HEK293T (cell line): ENCODE measurements around the gene KRTAP9-6.

Experiments
- CTCF ChIA-PET: fragments of 350-600 bp; formaldehyde crosslinking; extraction: SDS; loops from one replicate; lab custom pipeline; 2021; ENCODE audit warnings: antibody characterized with exemption, inconsistent platforms; lab: Yijun Ruan, JAX
- POLR2A ChIA-PET: fragments of 350-600 bp; formaldehyde crosslinking; extraction: SDS; loops from one replicate; lab custom pipeline; 2020; ENCODE audit warnings: antibody characterized with exemption, inconsistent platforms; lab: Yijun Ruan, JAX
- DNase-seq: peaks from one replicate; pipeline ENCODE4 v3.0.0; 2012; ENCODE audit warnings: mixed read lengths; ENCODE audit errors: extremely low spot score
- ARNT ChIP-seq: fragments of 450-650 bp; IDR thresholded peaks from 2 replicates; pipeline ENCODE4 v1.6.1; 2017; ENCODE audit warnings: mild to moderate bottlenecking
- BHLHE40 ChIP-seq: fragments of 450-650 bp; IDR thresholded peaks from 2 replicates; pipeline ENCODE4 v1.6.1; 2016; ENCODE audit warnings: mild to moderate bottlenecking, moderate library complexity, borderline replicate concordance
- CTBP1 ChIP-seq: fragments of 450-650 bp; IDR thresholded peaks from 2 replicates; pipeline ENCODE4 v1.6.1; 2016; ENCODE audit warnings: borderline replicate concordance
- ELF4 ChIP-seq: fragments of 450-650 bp; IDR thresholded peaks from 2 replicates; pipeline ENCODE4 v1.6.1; 2017; ENCODE audit warnings: antibody characterized with exemption
- FOXA1 ChIP-seq: fragments of 450-650 bp; IDR thresholded peaks from 2 replicates; pipeline ENCODE4 v1.6.1; 2016; ENCODE audit warnings: mild to moderate bottlenecking
- FOXK2 ChIP-seq: fragments of 450-650 bp; IDR thresholded peaks from 2 replicates; pipeline ENCODE4 v1.6.1; 2016; ENCODE audit warnings: mild to moderate bottlenecking
- FOXM1 ChIP-seq: fragments of 450-650 bp; IDR thresholded peaks from 2 replicates; pipeline ENCODE4 v1.6.1; 2017; ENCODE audit warnings: mild to moderate bottlenecking, borderline replicate concordance
- HDGF ChIP-seq: fragments of 450-650 bp; IDR thresholded peaks from 2 replicates; pipeline ENCODE4 v1.6.1; 2017; ENCODE audit warnings: antibody characterized with exemption, borderline replicate concordance
- L3MBTL2 ChIP-seq: fragments of 450-650 bp; conservative IDR thresholded peaks from 2 replicates; pipeline ENCODE4 v1.6.1; 2016; ENCODE audit warnings: mild to moderate bottlenecking
- LEF1 ChIP-seq: fragments of 450-650 bp; IDR thresholded peaks from 2 replicates; pipeline ENCODE4 v1.6.1; 2017; ENCODE audit warnings: mild to moderate bottlenecking, borderline replicate concordance
- NFRKB ChIP-seq: fragments of 450-650 bp; IDR thresholded peaks from 2 replicates; pipeline ENCODE4 v1.6.1; 2016; ENCODE audit warnings: mild to moderate bottlenecking, moderate library complexity
- PKNOX1 ChIP-seq: fragments of 450-650 bp; IDR thresholded peaks from 2 replicates; pipeline ENCODE4 v1.6.1; 2016
- SP1 ChIP-seq: fragments of 450-650 bp; IDR thresholded peaks from 2 replicates; pipeline ENCODE4 v1.6.1; 2017
- SUZ12 ChIP-seq: fragments of 450-650 bp; IDR thresholded peaks from 2 replicates; pipeline ENCODE4 v1.6.1; 2016; ENCODE audit warnings: mild to moderate bottlenecking
- TARDBP ChIP-seq: fragments of 450-650 bp; IDR thresholded peaks from 2 replicates; pipeline ENCODE4 v1.6.1; 2016
- ZNF384 ChIP-seq: fragments of 450-650 bp; IDR thresholded peaks from 2 replicates; pipeline ENCODE4 v1.6.1; 2016

Gene KRTAP9-6

GRCh38 chr17:41307647-41308046 lies 42.5 kb downstream of the KRTAP9-6 start:
- ChIA-PET POLR2A (no interaction called here), CTCF (interaction anchor here (0.6 to 1.8 kb wide), 2 partner anchors 15 to 345 kb away, joined by 3 to 7 read pairs; no protein-coding TSS in a partner anchor)
- TF ChIP-seq FOXK2 (no peak), ZNF384 (no peak), SP1 (no peak), ARNT (no peak)
- DNase-seq = no peak

GRCh38 chr17:41308251-41308917 lies 43.2 kb downstream of the KRTAP9-6 start:
- no peak for DNase-seq
- CTCF ChIA-PET = interaction anchor here (0.6 to 1.8 kb wide), 2 partner anchors 14 to 346 kb away, joined by 3 to 7 read pairs; no protein-coding TSS in a partner anchor
- no peak for TF ChIP-seq FOXM1
- no peak for TF ChIP-seq PKNOX1
- no peak for TF ChIP-seq NFRKB
- no peak for TF ChIP-seq LEF1
- no peak for TF ChIP-seq BHLHE40
- TF ChIP-seq SUZ12 = no peak
- no peak for TF ChIP-seq HDGF
- no peak for TF ChIP-seq TARDBP
- TF ChIP-seq CTBP1 = no peak
- TF ChIP-seq L3MBTL2 = no peak
- no peak for TF ChIP-seq ARNT
- TF ChIP-seq FOXK2 = no peak
- TF ChIP-seq SP1 = no peak
- TF ChIP-seq ZNF384 = no peak
- TF ChIP-seq FOXA1 = no peak
- no peak for TF ChIP-seq ELF4
- POLR2A ChIA-PET = no interaction called here

- ChIA-PET POLR2A (no interaction called here), CTCF (interaction anchor here (1.8 kb wide), 1 partner anchor 13 kb away, joined by 7 read pairs; no protein-coding TSS in a partner anchor)
- DNase-seq = no peak
- TF ChIP-seq L3MBTL2 = no peak
- TF ChIP-seq SP1 = no peak
- TF ChIP-seq TARDBP = no peak
- no peak for TF ChIP-seq BHLHE40
- no peak for TF ChIP-seq FOXA1
- no peak for TF ChIP-seq SUZ12
Observed at GRCh38 chr17:41308918-41309359, 43.8 kb downstream of the KRTAP9-6 start, which contains the start of gene KRTAP16-1. TSS of gene KRTAP16-1 (minus strand) at chr17:41309309. CDS start at chr17:41309253, 56 bp downstream.

GRCh38 chr17:41311111-41311510 lies 45.9 kb downstream of the KRTAP9-6 start:
- POLR2A ChIA-PET = no interaction called here
- TF ChIP-seq ARNT (no peak), LEF1 (no peak), CTBP1 (no peak), PKNOX1 (no peak), ELF4 (no peak), FOXA1 (no peak), HDGF (no peak), TARDBP (no peak), BHLHE40 (no peak), ZNF384 (no peak), FOXK2 (no peak)
- CTCF ChIA-PET = no interaction called here
- no peak for DNase-seq

GRCh38 chr17:41315204-41315794 lies 50.1 kb downstream of the KRTAP9-6 start, which contains the start of gene KRTAP17-1:
TSS of gene KRTAP17-1 (minus strand) at chr17:41315710. CDS start at chr17:41315650, 60 bp downstream.
- ChIA-PET POLR2A (no interaction called here), CTCF (no interaction called here)
- no peak for TF ChIP-seq ZNF384
- no peak for TF ChIP-seq LEF1
- no peak for TF ChIP-seq BHLHE40
- no peak for TF ChIP-seq NFRKB
- TF ChIP-seq FOXM1 = no peak
- TF ChIP-seq ARNT = no peak
- TF ChIP-seq TARDBP = no peak
- no peak for TF ChIP-seq ELF4
- TF ChIP-seq SP1 = no peak
- no peak for TF ChIP-seq L3MBTL2
- TF ChIP-seq PKNOX1 = no peak
- no peak for TF ChIP-seq SUZ12
- TF ChIP-seq FOXA1 = no peak
- TF ChIP-seq HDGF = no peak
- TF ChIP-seq FOXK2 = no peak
- no peak for TF ChIP-seq CTBP1
- DNase-seq = no peak
